ENCODE measurements around the gene FMO3.

FMO3 gene

GRCh38 chr1:171119648-171120047 lies 28.9 kb downstream of the FMO3 start:
- Histone ChIP-seq H3K4me2 (no peak overlapping the region), H3K79me2 (ENCODE audit: insufficient read depth, low read depth) (no peaks in the 10 kb centered on the region), H3K4me1 (ENCODE audit: low read depth, poor library complexity, severe bottlenecking) (peaks cover 17% of the 10 kb centered on the region), H3K9ac (no peak overlapping the region), H2AFZ (ENCODE audit: low read depth) (no peak overlapping the region), H4K20me1 (ENCODE audit: insufficient read depth) (no peaks in the 10 kb centered on the region), H3K36me3 (ENCODE audit: insufficient read depth) (no peaks in the 10 kb centered on the region), H3K27me3 (ENCODE audit: insufficient read depth, low read depth) (no peaks in the 10 kb centered on the region), H3K27ac (no peak overlapping the region), H3K4me3 (IDR thresholded peaks at IDR 0.05; ENCODE audit: insufficient read depth, low read depth, low read length) (no peak overlapping the region)
- TF ChIP-seq CTCF (conservative IDR thresholded peaks at IDR 0.05; ENCODE audit: low read depth, low read length): no peak

GRCh38 chr1:171122299-171122698 lies 31.6 kb downstream of the FMO3 start:
- H3K4me2 ChIP-seq: no peak overlapping the region
- TF ChIP-seq CTCF (conservative IDR thresholded peaks at IDR 0.05; ENCODE audit: low read depth, low read length): no peak

GRCh38 chr1:171122893-171123292 lies 32.2 kb downstream of the FMO3 start:
- Histone ChIP-seq H3K4me1 (ENCODE audit: low read depth, poor library complexity, severe bottlenecking) (no peaks in the 10 kb centered on the region), H3K27ac (no peak overlapping the region), H3K27me3 (ENCODE audit: insufficient read depth, low read depth) (no peaks in the 10 kb centered on the region), H3K4me3 (IDR thresholded peaks at IDR 0.05; ENCODE audit: insufficient read depth, low read depth, low read length) (no peak overlapping the region), H4K20me1 (ENCODE audit: insufficient read depth) (no peaks in the 10 kb centered on the region), H3K9ac (no peak overlapping the region), H2AFZ (ENCODE audit: low read depth) (no peak overlapping the region), H3K4me2 (no peak overlapping the region), H3K79me2 (ENCODE audit: insufficient read depth, low read depth) (no peaks in the 10 kb centered on the region), H3K36me3 (ENCODE audit: insufficient read depth) (no peaks in the 10 kb centered on the region)
- no peak for TF ChIP-seq CTCF (conservative IDR thresholded peaks at IDR 0.05; ENCODE audit: low read depth, low read length)

More at GRCh38 chr1:171122299-171122698, 31.6 kb downstream of the FMO3 start:
- no peaks in the 10 kb centered on the region for H4K20me1 ChIP-seq (ENCODE audit: insufficient read depth)
- H3K36me3 ChIP-seq (ENCODE audit: insufficient read depth): no peaks in the 10 kb centered on the region
- no peak overlapping the region for H3K9ac ChIP-seq
- no peak overlapping the region for H3K4me3 ChIP-seq (IDR thresholded peaks at IDR 0.05; ENCODE audit: insufficient read depth, low read depth, low read length)
- no peaks in the 10 kb centered on the region for H3K27me3 ChIP-seq (ENCODE audit: insufficient read depth, low read depth)
- H2AFZ ChIP-seq (ENCODE audit: low read depth): no peak overlapping the region
- no peaks in the 10 kb centered on the region for H3K79me2 ChIP-seq (ENCODE audit: insufficient read depth, low read depth)
- H3K4me1 ChIP-seq (ENCODE audit: low read depth, poor library complexity, severe bottlenecking): peaks cover 5% of the 10 kb centered on the region
- no peak overlapping the region for H3K27ac ChIP-seq

GRCh38 chr1:171126504-171126903 lies 35.8 kb downstream of the FMO3 start:
- Histone ChIP-seq H3K27me3 (ENCODE audit: insufficient read depth, low read depth) (no peaks in the 10 kb centered on the region), H4K20me1 (ENCODE audit: insufficient read depth) (no peaks in the 10 kb centered on the region), H3K4me1 (ENCODE audit: low read depth, poor library complexity, severe bottlenecking) (no peaks in the 10 kb centered on the region), H2AFZ (ENCODE audit: low read depth) (no peak overlapping the region), H3K4me3 (IDR thresholded peaks at IDR 0.05; ENCODE audit: insufficient read depth, low read depth, low read length) (no peak overlapping the region), H3K4me2 (no peak overlapping the region), H3K79me2 (ENCODE audit: insufficient read depth, low read depth) (no peaks in the 10 kb centered on the region), H3K27ac (no peak overlapping the region), H3K36me3 (ENCODE audit: insufficient read depth) (no peaks in the 10 kb centered on the region), H3K9ac (no peak overlapping the region)
- TF ChIP-seq CTCF (conservative IDR thresholded peaks at IDR 0.05; ENCODE audit: low read depth, low read length): no peak
